ENCODE measurements around the gene ZNF423. TPM values are rescaled to one million over a fixed set of nuclear protein-coding genes. Genes with fewer than 3 reads are reported as not detected.

Gene ZNF423
- total RNA-seq, 4 donors from 2014 or later, result 0.72 to 5.9 (median 1.1) TPM

- H3K27me3 ChIP-seq, result no peaks in the 10 kb centered on the region
- 100% methylated on average over 2 of the region's 3 CpGs for WGBS, 2 donors
These were observed 180.9 kb downstream of the ZNF423 start for GRCh38 chr16:49674990-49675389.

GRCh38 chr16:49674351-49674851 lies 181.5 kb downstream of the ZNF423 start:
- intact Hi-C loops (cut with DNase I), result no loop called here
- 84 to 90% methylated on average over 13 to 14 of the region's 15 CpGs for WGBS, 2 donors

More at GRCh38 chr16:49674990-49675389, 180.9 kb downstream of the ZNF423 start:
- intact Hi-C loops (cut with DNase I), result no loop called here
- H3K36me3 ChIP-seq, result no peaks in the 10 kb centered on the region
- no peaks in the 10 kb centered on the region for H3K9me3 ChIP-seq
- no peak for DNase-seq
- peaks cover 0 to 8% (median 0%) of the 10 kb centered on the region in 3 donors for H3K4me1 ChIP-seq
- H3K4me3 ChIP-seq, result no peak overlapping the region
- TF ChIP-seq CTCF (IDR thresholded peaks at IDR 0.05) (no peak), POLR2A (IDR thresholded peaks at IDR 0.05) (no peak)
- no peak overlapping the region for H3K27ac ChIP-seq

GRCh38 chr16:49673442-49673841 lies 182.5 kb downstream of the ZNF423 start:
- H3K4me3 ChIP-seq, result no peak overlapping the region
- no peak overlapping the region for H3K27ac ChIP-seq
- TF ChIP-seq POLR2A (IDR thresholded peaks at IDR 0.05) (no peak), CTCF (IDR thresholded peaks at IDR 0.05) (no peak)
- intact Hi-C loops (cut with DNase I), result no loop called here
- no peaks in the 10 kb centered on the region for H3K27me3 ChIP-seq
- 82 to 90% methylated on average over 8 of the region's 8 CpGs for WGBS, 2 donors
- peaks cover 0 to 8% (median 0%) of the 10 kb centered on the region in 3 donors for H3K4me1 ChIP-seq
- no peaks in the 10 kb centered on the region for H3K9me3 ChIP-seq
- no peaks in the 10 kb centered on the region for H3K36me3 ChIP-seq
- DNase-seq, result no peak

More at GRCh38 chr16:49674351-49674851, 181.5 kb downstream of the ZNF423 start:
- Histone ChIP-seq H3K27ac (no peak overlapping the region), H3K4me3 (no peak overlapping the region), H3K27me3 (no peaks in the 10 kb centered on the region), H3K9me3 (no peaks in the 10 kb centered on the region), H3K4me1 (peaks cover 0 to 8% (median 0%) of the 10 kb centered on the region in 3 donors), H3K36me3 (no peaks in the 10 kb centered on the region)
- TF ChIP-seq CTCF (IDR thresholded peaks at IDR 0.05), result no peak
- TF ChIP-seq POLR2A (IDR thresholded peaks at IDR 0.05), result no peak
- DNase-seq, result no peak

GRCh38 chr16:49672753-49673152 lies 183.2 kb downstream of the ZNF423 start:
- H3K4me3 ChIP-seq, result no peak overlapping the region
- intact Hi-C loops (cut with DNase I), result no loop called here
- 88 to 96% methylated on average over 10 to 11 of the region's 11 CpGs for WGBS, 2 donors
- no peaks in the 10 kb centered on the region for H3K9me3 ChIP-seq
- DNase-seq, result no peak
- no peak for TF ChIP-seq CTCF (IDR thresholded peaks at IDR 0.05)
- no peak for TF ChIP-seq POLR2A (IDR thresholded peaks at IDR 0.05)
- H3K4me1 ChIP-seq, result peaks cover 0 to 8% (median 0%) of the 10 kb centered on the region in 3 donors
- H3K36me3 ChIP-seq, result no peaks in the 10 kb centered on the region
- no peak overlapping the region for H3K27ac ChIP-seq
- no peaks in the 10 kb centered on the region for H3K27me3 ChIP-seq

GRCh38 chr16:49671333-49671732 lies 184.6 kb downstream of the ZNF423 start:
- no peak for TF ChIP-seq POLR2A (IDR thresholded peaks at IDR 0.05)
- no peak for TF ChIP-seq CTCF (IDR thresholded peaks at IDR 0.05)
- WGBS, 2 donors, result 68 to 71% methylated on average over 5 to 7 of the region's 12 CpGs
- no peak overlapping the region for H3K4me3 ChIP-seq

More at GRCh38 chr16:49671333-49671732, 184.6 kb downstream of the ZNF423 start:
- peaks cover 0 to 8% (median 0%) of the 10 kb centered on the region in 3 donors for H3K4me1 ChIP-seq
- intact Hi-C loops (cut with DNase I), result no loop called here
- H3K9me3 ChIP-seq, result no peaks in the 10 kb centered on the region
- H3K27me3 ChIP-seq, result no peaks in the 10 kb centered on the region
- no peak overlapping the region for H3K27ac ChIP-seq
- H3K36me3 ChIP-seq, result no peaks in the 10 kb centered on the region
- DNase-seq, result no peak
